Endothelial cell of umbilical vein (primary cell): Measurements from ENCODE around the gene PGLYRP1. TPM values are rescaled to one million over a fixed set of nuclear protein-coding genes. Genes with fewer than 3 reads are reported as not detected.

Experiments used
- BruUV-seq: library from RNA; stranded (reverse); fragments of 400-500 nt; replicated peaks from 2 replicates; lab custom pipeline; 2021; lab: Mats Ljungman, UMichigan
- CTCF ChIA-PET: fragments of 300-600, 350-600 bp; sonication (Branson Sonifier 250); formaldehyde crosslinking; loops from one replicate; lab custom pipeline; 2021; ENCODE audit warnings: antibody characterized with exemption, inconsistent platforms; lab: Charles Lee
- POLR2A ChIA-PET: fragments of 300-600, 350-600 bp; sonication (Branson Sonifier 250); formaldehyde crosslinking; loops from one replicate; lab custom pipeline; 2021; ENCODE audit warnings: antibody characterized with exemption, inconsistent platforms; lab: Charles Lee
- DNase-seq: peaks from one replicate; pipeline ENCODE4 v3.0.0-alpha.2; 2011; ENCODE audit warnings: low read depth, low spot score
- FAIRE-seq: peaks from 2 replicates; lab custom pipeline; 2011; peaks lifted over from hg19 to GRCh38; lab: Jason Lieb, UNC
- H2AFZ ChIP-seq: 2 replicates; pipeline ENCODE4 v1.6.0; 2012; ENCODE audit warnings: low read depth, low read length, control low read depth, inconsistent platforms
- H3K27ac ChIP-seq: 2 replicates; pipeline ENCODE4 v1.5.1; 2011; ENCODE audit warnings: low read depth, mild to moderate bottlenecking, control low read depth, low read length, moderate library complexity; ENCODE audit not compliant: insufficient read depth
- H3K27me3 ChIP-seq, 2 experiments: 2 replicates each; pipeline versions ENCODE4 v1.6.0 to v1.6.1; 2011; ENCODE audit warnings: low read length in 2 of 2, mixed read lengths in 1 of 2; ENCODE audit not compliant: control insufficient read depth in 2 of 2, insufficient read depth in 2 of 2
- H3K36me3 ChIP-seq, 2 experiments: 2 replicates in 1 of 2; 3 replicates in 1 of 2; pipeline ENCODE4 v1.5.1; 2011; ENCODE audit warnings: low read length in 2 of 2, mild to moderate bottlenecking in 1 of 2, moderate library complexity in 1 of 2; ENCODE audit not compliant: control insufficient read depth in 2 of 2, insufficient read depth in 2 of 2; ENCODE audit errors: extremely low read depth in 1 of 2
- H3K4me1 ChIP-seq: 3 replicates; pipeline ENCODE4 v1.5.1; 2011; ENCODE audit warnings: mild to moderate bottlenecking, low read length; ENCODE audit not compliant: control insufficient read depth, insufficient read depth; ENCODE audit errors: extremely low read depth
- H3K4me2 ChIP-seq: 2 replicates; pipeline ENCODE4 v1.6.1; 2011; ENCODE audit warnings: low read length, control low read depth, mixed read lengths; ENCODE audit not compliant: insufficient read depth
- H3K4me3 ChIP-seq, 3 experiments: fragments of 200-600 bp in 1 of 3; sonication (generic), shearing (Covaris generic) in 1 of 3; replicated peaks in 1 of 3; 2 replicates each; pipeline ENCODE4 v1.5.1; 2011 to 2016; ENCODE audit warnings: control low read depth in 3 of 3, low read length in 3 of 3, mild to moderate bottlenecking in 2 of 3, inconsistent platforms in 1 of 3, low read depth in 1 of 3, moderate library complexity in 1 of 3; ENCODE audit not compliant: insufficient read depth in 1 of 3
- H3K79me2 ChIP-seq: 2 replicates; pipeline ENCODE4 v1.6.0; 2012; ENCODE audit warnings: low read length, inconsistent platforms; ENCODE audit not compliant: control insufficient read depth, insufficient read depth
- H3K9ac ChIP-seq: replicated peaks from 2 replicates; pipeline ENCODE3; 2011; ENCODE audit warnings: low read length, control low read depth; ENCODE audit not compliant: insufficient read depth; ENCODE audit errors: extremely low read depth
- H3K9me1 ChIP-seq: replicated peaks from 3 replicates; pipeline ENCODE4 v1.6.0; 2011; ENCODE audit warnings: mild to moderate bottlenecking, low read length; ENCODE audit not compliant: control insufficient read depth, insufficient read depth; ENCODE audit errors: extremely low read depth
- H3K9me3 ChIP-seq: replicated peaks from 2 replicates; pipeline ENCODE4 v1.5.1; 2012; ENCODE audit warnings: low read length, inconsistent platforms; ENCODE audit not compliant: control insufficient read depth, insufficient read depth
- H4K20me1 ChIP-seq: replicated peaks from 2 replicates; pipeline ENCODE3; 2011; ENCODE audit warnings: mild to moderate bottlenecking, low read length; ENCODE audit not compliant: control insufficient read depth, insufficient read depth; ENCODE audit errors: extremely low read depth
- CTCF ChIP-seq, 2 donors: IDR thresholded peaks; 1 replicate in 1 of 2; 2 replicates in 1 of 2; pipeline ENCODE4 v1.5.1; 2011; ENCODE audit warnings: low read length in 2 of 2, mild to moderate bottlenecking in 2 of 2, moderate library complexity in 2 of 2, control low read depth in 1 of 2, inconsistent platforms in 1 of 2, low read depth in 1 of 2; ENCODE audit not compliant: insufficient read depth in 1 of 2; ENCODE audit errors: extremely low read depth in 1 of 2
- EZH2 ChIP-seq: IDR thresholded peaks from 2 replicates; pipeline ENCODE4 v1.6.1; 2012; ENCODE audit warnings: borderline replicate concordance, low read depth, mild to moderate bottlenecking, moderate library complexity, low read length, inconsistent platforms; ENCODE audit not compliant: severe bottlenecking
- FOS ChIP-seq: IDR thresholded peaks from 2 replicates; pipeline ENCODE4 v1.6.1; 2011; ENCODE audit warnings: mild to moderate bottlenecking, low read length, moderate library complexity, borderline replicate concordance; ENCODE audit not compliant: insufficient read depth
- GATA2 ChIP-seq: IDR thresholded peaks from 2 replicates; pipeline ENCODE4 v1.7.0; 2011; ENCODE audit warnings: low read depth, mild to moderate bottlenecking, moderate library complexity, mixed read lengths, low read length; ENCODE audit not compliant: insufficient read length, insufficient read depth
- JUN ChIP-seq: IDR thresholded peaks from 2 replicates; pipeline ENCODE4 v1.6.1; 2011; ENCODE audit warnings: borderline replicate concordance, low read depth; ENCODE audit not compliant: insufficient read length, insufficient read depth
- MAX ChIP-seq: IDR thresholded peaks from 2 replicates; pipeline ENCODE4 v1.6.1; 2011; ENCODE audit not compliant: insufficient read depth, insufficient read length
- MYC ChIP-seq: IDR thresholded peaks from one replicate; pipeline ENCODE4 v1.6.1; 2011; ENCODE audit warnings: mild to moderate bottlenecking, low read depth, low read length
- POLR2A ChIP-seq: IDR thresholded peaks from 2 replicates; pipeline ENCODE4 v1.6.1; 2012; ENCODE audit warnings: low read depth, mild to moderate bottlenecking, control low read depth, low read length
- POLR2AphosphoS5 ChIP-seq: IDR thresholded peaks from 2 replicates; pipeline ENCODE4 v1.6.1; 2012; ENCODE audit warnings: low read depth, mild to moderate bottlenecking, control low read depth, low read length, moderate library complexity; ENCODE audit not compliant: insufficient read depth
- dilution Hi-C: fragments of 300-500 bp; cut with MboI; formaldehyde crosslinking; loops from one replicate; pipeline ENCODE4 v1.15.0; 2019; ENCODE audit warnings: low sequenced_read_pairs; ENCODE audit not compliant: extremely low pct_ligation_motif_present
- intact Hi-C: fragments of 100-400 bp; cut with micrococcal nuclease; formaldehyde crosslinking; loops from one replicate; pipeline ENCODE4 v1.10.0; 2022
- polyA plus RNA-seq, 4 experiments: library from polyadenylated mRNA; depleted of rRNA in 3 of 4; stranded (reverse) in 3 of 4; unstranded in 1 of 4; fragments of >200 nt; gene quantifications; 2 replicates each; pipeline versions ENCODE4 v1.2.1 to v1.2.3, GENCODE V29; 2011 to 2012; ENCODE audit warnings: missing spikeins in 1 of 4
- total RNA-seq: library from RNA; stranded (reverse); gene quantifications from 2 replicates; pipeline ENCODE4 v1.2.3, GENCODE V29; 2021

The PGLYRP1 gene
- total and polyA plus RNA-seq, 2 donors (not counting 3 experiments of a cell fraction or from before 2014, with no cell fraction given): not detected

- no peaks in the 10 kb centered on the region for H3K9me1 ChIP-seq
- H3K27me3 ChIP-seq: peaks cover 4 to 8% of the 10 kb centered on the region in 2 experiments
- H3K4me2 ChIP-seq: peak overlapping the region; percentile 1
- no peaks in the 10 kb centered on the region for H3K9me3 ChIP-seq
- POLR2A ChIA-PET: no interaction called here
- H3K4me1 ChIP-seq: peaks cover 11% of the 10 kb centered on the region
- no peak for FAIRE-seq
- no peak for TF ChIP-seq FOS
- no peak for TF ChIP-seq GATA2
- TF ChIP-seq JUN: no peak
- H3K4me3 ChIP-seq: peak overlapping the region in 1 of 3 experiments; percentile 4
- BruUV-seq: no TSS peak
- no peak overlapping the region for H3K9ac ChIP-seq
- dilution Hi-C loops (no loop called here), intact Hi-C loops (no loop called here)
- peaks cover 0 to 7% of the 10 kb centered on the region in 2 experiments for H3K36me3 ChIP-seq
- CTCF ChIA-PET: interaction anchor here (0.8 to 3.0 kb wide), 6 partner anchors 9 to 64 kb away, joined by 3 to 52 read pairs (median 4); partner anchors contain the start of genes NOVA2 and PGLYRP1
- H4K20me1 ChIP-seq: no peaks in the 10 kb centered on the region
- H3K79me2 ChIP-seq: no peaks in the 10 kb centered on the region
- H2AFZ ChIP-seq: peak overlapping the region; percentile 23
- no peak overlapping the region for H3K27ac ChIP-seq
- DNase-seq: no peak
Observed at GRCh38 chr19:46014534-46014933, 8.3 kb downstream of the PGLYRP1 start.

- Histone ChIP-seq H3K9me1 (no peaks in the 10 kb centered on the region), H3K27ac (no peak overlapping the region), H3K4me2 (no peak overlapping the region), H3K9ac (no peak overlapping the region), H2AFZ (no peak overlapping the region), H4K20me1 (no peaks in the 10 kb centered on the region), H3K79me2 (no peaks in the 10 kb centered on the region), H3K4me1 (no peaks in the 10 kb centered on the region), H3K4me3 (no peak overlapping the region), H3K27me3 (no peaks in the 10 kb centered on the region), H3K9me3 (no peaks in the 10 kb centered on the region), H3K36me3 (peaks cover 6 to 7% of the 10 kb centered on the region in 2 experiments)
- CTCF ChIA-PET: interaction anchor here (0.6 to 3.4 kb wide), 23 partner anchors 8 to 124 kb away, joined by 3 to 17 read pairs (median 4); partner anchors contain the start of genes CCDC61, IRF2BP1 and MYPOP
- POLR2A ChIA-PET: interaction anchor here (0.6 kb wide), 1 partner anchor 124 kb away, joined by 3 read pairs; the partner anchor contains the start of gene IRF2BP1
- FAIRE-seq: peak; percentile 90
- no TSS peak for BruUV-seq
- no peak for TF ChIP-seq FOS
- TF ChIP-seq MYC: no peak
- no peak for TF ChIP-seq POLR2AphosphoS5
- no peak for TF ChIP-seq MAX
- TF ChIP-seq EZH2: no peak
- TF ChIP-seq POLR2A: no peak
- peak; percentile 80 to 92 for TF ChIP-seq CTCF (IDR thresholded peaks at IDR 0.05; ENCODE audit: extremely low read depth in 1 of 2, insufficient read depth in 1 of 2, low read depth in 1 of 2, low read length in 2 of 2)
- TF ChIP-seq GATA2: no peak
- DNase-seq: peak; percentile 76
- dilution Hi-C loops (no loop called here), intact Hi-C loops (loop anchor here (2.0 to 5.0 kb wide), 2 partner anchors 38 to 95 kb away; partner anchors contain the start of genes NANOS2 and NOVA2)
Observed at GRCh38 chr19:46009530-46010510, 13.0 kb downstream of the PGLYRP1 start.
